Stimulated activated CD4-positive, alpha-beta T cell treated with anti-CD3 and anti-CD28 coated beads, Interleukin-15, amount 100 ng/mL, for 24 hours (primary cell): ENCODE data around the gene ECHS1.
"Not testable (repeated sequence)": the region's sequence is repeated elsewhere in the genome, so short reads cannot be mapped to it uniquely, and the experiment has no call there.

Experiments used
- DNase-seq: peaks from one replicate; pipeline ENCODE4 v3.0.0-alpha.2; 2020

ECHS1 gene

GRCh38 chr10:133377818-133378250, 4.7 kb upstream of the ECHS1 start:
- no peak for DNase-seq

GRCh38 chr10:133377025-133377817, 4.1 kb upstream of the ECHS1 start:
- no peak for DNase-seq

- not testable (repeated sequence) for DNase-seq
Measured at GRCh38 chr10:133376183-133376582, 3.0 kb upstream of the ECHS1 start.

GRCh38 chr10:133375357-133376115, 2.4 kb upstream of the ECHS1 start:
- DNase-seq = no peak

GRCh38 chr10:133372507-133372906, 647 bp downstream of the ECHS1 start:
- DNase-seq = no peak

GRCh38 chr10:133370030-133370786, 2.9 kb downstream of the ECHS1 start:
- no peak for DNase-seq

- no peak for DNase-seq
Measured at GRCh38 chr10:133368153-133368552, 5.0 kb downstream of the ECHS1 start.

- DNase-seq = not testable (repeated sequence)
Measured at GRCh38 chr10:133367461-133367860, 5.7 kb downstream of the ECHS1 start.

- no peak for DNase-seq
Measured at GRCh38 chr10:133366751-133367150, 6.4 kb downstream of the ECHS1 start.

GRCh38 chr10:133366130-133366478, 7.0 kb downstream of the ECHS1 start:
- DNase-seq = no peak

- DNase-seq = no peak
Measured at GRCh38 chr10:133365461-133366129, 7.6 kb downstream of the ECHS1 start.

GRCh38 chr10:133364645-133365431, 8.3 kb downstream of the ECHS1 start:
- no peak for DNase-seq

- DNase-seq = no peak
Measured at GRCh38 chr10:133362846-133363245, 10.3 kb downstream of the ECHS1 start.

GRCh38 chr10:133361773-133362441, 11.2 kb downstream of the ECHS1 start:
- no peak for DNase-seq

GRCh38 chr10:133361227-133361626, 11.9 kb downstream of the ECHS1 start:
- DNase-seq = no peak

GRCh38 chr10:133359972-133360610, 13.1 kb downstream of the ECHS1 start:
- no peak for DNase-seq

- no peak for DNase-seq
Measured at GRCh38 chr10:133359554-133359971, 13.6 kb downstream of the ECHS1 start.

- no peak for DNase-seq
Measured at GRCh38 chr10:133358925-133359310, 14.2 kb downstream of the ECHS1 start.

- DNase-seq = no peak
Measured at GRCh38 chr10:133358162-133358924, 14.8 kb downstream of the ECHS1 start.
